HG03108 (cell line): Measurements from ENCODE around the gene MAP3K20.
"Not testable (repeated sequence)": the region's sequence is repeated elsewhere in the genome, so short reads cannot be mapped to it uniquely, and the experiment has no call there.

Experiments used
- ATAC-seq: cut with Tn5 transposase; IDR thresholded peaks from one replicate; pipeline ENCODE4 v1.9.1; 2021; ENCODE audit warnings: moderate library complexity; ENCODE audit not compliant: unreplicated experiment

The MAP3K20 gene

DNA sequence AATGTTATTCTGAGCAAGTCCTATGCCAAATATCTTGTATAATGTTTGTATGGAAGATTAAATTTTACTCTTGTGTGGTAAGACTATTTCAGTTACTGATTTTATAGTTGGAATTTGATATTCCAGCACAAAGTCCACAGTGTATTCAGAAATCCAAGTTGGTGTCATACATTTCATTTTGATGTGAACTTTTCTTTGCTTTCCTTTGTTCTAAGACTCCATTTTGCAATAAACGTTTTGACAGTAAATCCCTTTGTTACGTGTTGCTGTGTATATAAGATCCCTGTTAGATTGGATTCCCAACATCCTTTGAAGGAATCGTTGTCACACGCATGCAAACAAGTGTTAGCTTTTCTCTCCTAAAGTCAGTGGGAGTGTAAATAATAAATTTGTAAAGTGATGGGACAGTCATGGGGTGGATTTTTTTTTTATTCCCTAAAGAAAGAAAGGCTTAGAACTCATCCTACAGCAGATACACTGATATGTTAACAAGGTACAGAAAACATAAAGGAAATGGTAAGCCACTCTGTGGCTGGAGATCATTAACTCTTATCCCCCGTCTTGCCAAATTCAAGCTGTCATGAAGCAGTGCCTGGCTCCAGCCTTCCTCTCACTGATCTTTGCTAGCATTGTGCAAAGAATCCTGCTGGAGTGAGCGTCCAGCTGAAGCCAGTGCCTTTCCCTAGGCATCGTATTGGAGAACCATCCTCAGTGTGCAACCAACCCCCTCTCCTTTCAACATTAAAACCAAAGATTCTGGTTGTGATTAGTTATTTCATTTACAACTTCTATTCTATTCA lies 151.5 kb downstream of the MAP3K20 start:
- no peak for ATAC-seq

GRCh38 chr2:173229086-173229485 lies 153.4 kb downstream of the MAP3K20 start:
- ATAC-seq = no peak

DNA sequence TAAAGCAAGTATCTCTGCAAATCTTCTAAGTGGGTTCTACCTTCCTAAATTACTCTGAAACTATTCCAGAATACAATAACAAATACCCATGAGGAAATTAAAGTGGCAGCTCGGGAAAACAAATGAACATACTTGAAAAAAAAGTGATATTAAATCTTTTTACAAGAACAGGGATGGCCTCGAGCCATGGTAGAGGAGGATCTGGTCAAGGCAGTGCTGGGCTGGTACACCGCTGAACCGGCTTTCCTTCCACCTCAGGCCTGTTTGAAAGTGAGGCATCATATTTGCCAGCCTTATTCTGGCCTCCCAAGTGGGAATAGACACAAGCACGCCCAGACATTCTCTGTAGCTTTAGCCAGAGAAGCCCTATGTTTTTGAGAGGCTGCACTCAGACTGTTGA lies 154.5 kb downstream of the MAP3K20 start:
- ATAC-seq = no peak

DNA sequence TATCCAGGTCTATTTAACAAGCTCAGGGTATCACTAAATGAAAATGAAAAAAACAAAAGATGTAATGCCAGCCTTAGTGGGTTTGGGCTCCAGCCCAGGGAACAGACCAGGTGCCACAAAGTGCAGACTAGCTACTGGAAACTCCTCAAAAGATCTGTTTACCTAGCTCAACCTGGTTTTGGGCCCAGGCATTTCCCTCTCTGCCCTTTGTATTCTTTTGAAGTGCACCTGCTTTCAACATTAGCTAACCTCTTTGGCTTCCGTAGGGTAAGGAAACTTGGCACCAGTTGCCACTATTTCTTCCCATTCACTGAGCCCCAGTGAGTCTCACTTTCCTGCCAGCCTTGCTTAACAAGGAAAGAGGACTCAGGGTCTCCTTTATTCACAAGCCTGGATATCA lies 155.4 kb downstream of the MAP3K20 start:
- no peak for ATAC-seq

DNA sequence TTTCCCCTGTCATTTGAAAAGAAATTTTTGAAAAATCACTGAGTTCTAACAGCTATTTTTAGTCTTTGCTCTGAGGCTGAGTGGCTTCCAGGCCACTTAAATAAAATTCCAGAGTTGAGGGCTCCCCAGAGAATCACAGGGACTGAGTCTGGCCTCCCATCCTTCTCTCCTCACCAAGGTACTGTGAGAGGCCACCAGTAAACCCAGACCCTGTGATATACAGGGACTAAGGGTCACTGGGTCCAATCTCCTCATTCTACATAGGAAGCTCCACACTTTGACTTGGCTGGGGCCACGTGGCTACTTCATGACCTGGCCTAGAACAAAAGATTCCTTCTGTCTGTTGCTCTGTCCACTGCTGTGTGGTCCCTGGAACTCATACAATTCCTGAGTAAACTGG lies 155.8 kb downstream of the MAP3K20 start:
- no peak for ATAC-seq

GRCh38 chr2:173232956-173233744 lies 157.5 kb downstream of the MAP3K20 start:
- ATAC-seq = no peak

DNA sequence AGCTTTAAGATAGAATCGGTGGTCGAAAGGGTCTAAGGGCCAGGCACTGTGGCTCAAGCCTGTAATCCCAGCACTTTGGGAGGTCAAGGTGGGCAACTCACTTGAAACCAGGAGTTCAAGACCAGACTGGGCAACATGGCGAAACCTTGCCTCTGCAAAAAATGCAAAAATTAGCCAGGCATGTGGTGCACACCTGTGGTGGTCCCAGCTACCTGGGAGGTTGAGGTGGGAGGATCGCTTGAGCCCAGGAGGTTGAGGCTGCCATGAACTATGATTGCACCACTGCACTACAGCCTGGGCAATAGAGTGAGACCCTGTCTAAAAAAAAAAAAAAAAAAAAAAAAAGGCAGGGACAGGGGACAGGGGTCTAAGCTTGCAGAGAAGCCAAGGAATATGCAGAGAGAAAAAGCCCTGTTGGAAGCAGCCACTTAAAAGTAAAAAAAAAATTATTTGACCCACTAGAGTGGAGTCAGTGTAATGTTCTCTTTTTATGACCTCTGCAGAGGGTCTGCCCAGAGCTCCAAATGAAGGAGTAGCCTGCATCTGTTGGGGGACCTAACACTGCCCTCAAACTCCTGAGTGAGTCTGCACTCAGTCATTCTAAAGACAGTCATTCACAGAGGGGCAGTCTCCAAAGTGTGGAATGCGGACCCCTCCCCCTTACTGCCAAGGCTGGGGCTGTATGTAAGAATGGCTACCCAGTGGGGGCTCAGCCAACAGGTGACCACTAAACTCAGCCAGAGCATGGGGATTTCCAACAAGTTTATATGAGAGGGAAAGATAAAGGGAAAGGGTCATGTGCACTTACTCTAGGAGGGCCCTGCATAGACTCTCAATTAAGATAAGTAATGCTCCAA lies 160.5 kb downstream of the MAP3K20 start:
- no peak for ATAC-seq

GRCh38 chr2:173238385-173238784 lies 162.7 kb downstream of the MAP3K20 start:
- no peak for ATAC-seq

DNA sequence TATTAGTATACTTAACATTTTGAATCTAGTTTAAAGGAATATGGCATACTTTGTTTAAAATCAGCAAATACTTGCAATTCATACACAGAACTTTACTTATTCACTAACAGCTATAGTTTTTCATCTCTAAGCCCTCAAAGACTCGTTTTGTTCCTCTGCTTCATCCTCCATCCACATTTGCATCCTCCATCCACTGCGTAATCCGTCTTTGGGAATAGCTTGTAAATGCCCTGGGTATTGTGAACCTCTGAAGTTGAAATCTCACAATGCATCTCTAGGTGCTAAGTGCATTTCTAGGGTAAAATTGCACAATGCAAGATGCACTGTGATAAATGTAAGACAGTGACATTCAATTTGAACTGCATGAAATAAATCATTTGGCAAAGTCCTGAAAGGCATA lies 163.2 kb downstream of the MAP3K20 start:
- ATAC-seq = no peak

DNA sequence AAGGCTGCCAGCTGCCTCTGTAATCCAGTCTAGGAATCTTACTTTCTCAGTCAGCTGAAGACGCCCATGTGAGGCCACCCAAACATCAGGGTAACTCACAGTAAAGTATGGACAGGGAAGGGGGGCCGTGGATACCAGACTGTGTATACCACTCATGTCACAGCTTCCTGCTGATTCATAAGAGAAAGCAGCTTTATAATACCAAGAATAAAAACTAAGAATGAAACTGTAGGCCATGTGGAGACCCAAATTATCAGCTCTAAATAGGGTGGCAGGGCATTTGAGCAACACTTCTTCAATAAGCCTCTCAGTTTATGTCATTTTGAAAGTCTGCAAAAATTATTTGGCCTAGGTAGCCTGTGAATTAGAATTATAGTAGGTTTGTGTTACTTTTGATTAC lies 164.0 kb downstream of the MAP3K20 start:
- ATAC-seq = peak; percentile 96

DNA sequence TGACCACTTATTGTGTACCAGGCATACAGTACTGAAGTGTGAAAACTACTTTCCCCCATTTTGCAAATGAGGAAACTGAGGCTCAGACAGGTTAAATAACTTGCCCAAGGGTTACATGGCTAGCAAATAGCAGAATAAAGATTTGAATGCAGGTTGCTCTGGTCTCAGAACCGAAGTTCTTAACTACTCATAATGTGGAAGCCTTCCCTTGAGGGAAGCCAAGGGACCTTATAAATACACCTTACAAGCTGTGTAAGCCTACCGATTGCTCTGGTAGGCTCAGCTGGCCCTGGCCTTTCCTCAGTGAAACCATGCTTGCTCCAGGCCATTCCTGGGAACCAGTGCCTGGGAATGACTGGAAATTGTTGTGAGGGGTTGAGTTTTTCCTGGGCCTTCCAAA lies 164.4 kb downstream of the MAP3K20 start:
- ATAC-seq = peak; percentile 10

- no peak for ATAC-seq
Observed at GRCh38 chr2:173241643-173242042, 166.0 kb downstream of the MAP3K20 start.

GRCh38 chr2:173247156-173247555 lies 171.5 kb downstream of the MAP3K20 start:
- no peak for ATAC-seq

- ATAC-seq = no peak
Observed at GRCh38 chr2:173248381-173248780, 172.7 kb downstream of the MAP3K20 start.

GRCh38 chr2:173249661-173250641 lies 174.3 kb downstream of the MAP3K20 start:
- no peak for ATAC-seq

DNA sequence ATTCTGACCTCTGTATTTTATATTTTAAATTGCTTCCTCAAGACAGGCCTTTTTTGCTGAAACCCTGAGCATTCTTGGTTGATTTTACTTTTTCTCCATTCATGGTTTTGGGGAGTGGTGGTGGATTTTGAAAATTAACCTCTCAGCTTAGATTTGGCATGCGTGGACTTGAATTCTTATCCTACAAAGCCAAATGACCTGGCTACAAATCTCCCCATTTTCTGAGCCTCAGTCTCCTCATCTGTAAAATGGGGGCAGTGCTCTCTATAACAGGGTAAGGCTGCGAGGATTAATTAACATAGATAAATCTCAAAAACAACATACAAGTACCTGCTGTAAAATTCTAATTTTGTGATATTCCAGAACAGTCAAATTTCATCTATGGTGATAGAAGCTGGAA lies 175.6 kb downstream of the MAP3K20 start:
- no peak for ATAC-seq

GRCh38 chr2:173252581-173252980 lies 176.9 kb downstream of the MAP3K20 start:
- no peak for ATAC-seq

- ATAC-seq = no peak
Observed at GRCh38 chr2:173254659-173255058, 179.0 kb downstream of the MAP3K20 start.

DNA sequence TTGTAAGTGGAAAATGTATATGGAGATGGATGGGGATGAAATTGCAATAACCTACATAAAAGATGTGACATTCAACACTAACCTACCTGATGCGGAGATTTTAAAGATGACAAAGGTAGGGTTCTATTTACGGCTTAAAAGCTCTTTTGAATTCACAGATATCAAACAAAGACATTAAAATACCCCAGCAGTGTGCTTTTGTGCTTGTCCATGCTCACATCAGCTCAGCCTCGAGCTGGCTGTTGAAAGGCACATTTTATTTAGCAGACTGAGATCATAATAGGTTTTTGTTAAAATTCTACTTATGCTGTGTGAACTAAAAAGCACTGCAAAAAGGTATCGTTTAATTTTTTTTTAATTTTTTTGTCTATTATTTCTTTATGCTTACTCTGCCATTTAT lies 183.1 kb downstream of the MAP3K20 start:
- ATAC-seq = no peak

GRCh38 chr2:173262356-173262755 lies 186.7 kb downstream of the MAP3K20 start:
- not testable (repeated sequence) for ATAC-seq
